HepG2 (cell line): Measurements from ENCODE around the gene EMC8. TPM values are rescaled to one million over a fixed set of nuclear protein-coding genes. Genes with fewer than 3 reads are reported as not detected.

ENCODE experiments used
- AHDC1 ChIP-seq: sonication (generic); formaldehyde crosslinking; IDR thresholded peaks from 2 replicates; pipeline ENCODE4 v1.5.1; 2020; ENCODE audit warnings: mild to moderate bottlenecking, missing genetic modification reagents, borderline replicate concordance
- ARNT ChIP-seq: fragments of 450-650 bp; IDR thresholded peaks from 2 replicates; pipeline ENCODE4 v1.6.1; 2017
- ASH2L ChIP-seq: fragments of 300-600, 200-600 bp; sonication (generic); IDR thresholded peaks from 2 replicates; pipeline ENCODE4 v1.7.0; 2017; ENCODE audit warnings: low read depth, mild to moderate bottlenecking, moderate library complexity, mixed read lengths, low read length; ENCODE audit not compliant: insufficient read length
- ATF6 ChIP-seq: sonication (generic); formaldehyde crosslinking; conservative IDR thresholded peaks from 2 replicates; pipeline ENCODE4 v1.4.0; 2020; ENCODE audit warnings: missing genetic modification reagents
- BORCS8-MEF2B ChIP-seq: sonication (generic); formaldehyde crosslinking; IDR thresholded peaks from 2 replicates; pipeline ENCODE4 v1.8.0; 2022; ENCODE audit warnings: mild to moderate bottlenecking, missing genetic modification reagents
- CAMTA2 ChIP-seq: sonication (generic); formaldehyde crosslinking; IDR thresholded peaks from 2 replicates; pipeline ENCODE4 v1.4.0; 2020; ENCODE audit warnings: mild to moderate bottlenecking, missing genetic modification reagents, borderline replicate concordance
- FOXA3 ChIP-seq: IDR thresholded peaks from 2 replicates; pipeline ENCODE4 v1.6.1; 2016; ENCODE audit warnings: missing genetic modification reagents, missing compliant biosample characterization
- GATA4 ChIP-seq: sonication (generic); IDR thresholded peaks from 2 replicates; pipeline ENCODE4 v1.6.1; 2016; ENCODE audit warnings: antibody characterized with exemption, low read depth, borderline replicate concordance
- HIVEP1 ChIP-seq: sonication (generic); formaldehyde crosslinking; IDR thresholded peaks from 2 replicates; pipeline ENCODE4 v1.4.0; 2020; ENCODE audit warnings: mild to moderate bottlenecking, missing genetic modification reagents
- MXI1 ChIP-seq: IDR thresholded peaks from 3 replicates; pipeline ENCODE4 v1.6.1; 2012; ENCODE audit warnings: low read depth, low read length, inconsistent platforms, borderline replicate concordance
- NCOA2 ChIP-seq: sonication (generic); formaldehyde crosslinking; IDR thresholded peaks from 2 replicates; pipeline ENCODE4 v1.8.0; 2022; ENCODE audit warnings: inconsistent platforms
- NR2F6 ChIP-seq, 2 experiments: IDR thresholded peaks; 2 replicates each; pipeline ENCODE4 v1.6.1; 2016; ENCODE audit warnings: antibody characterized with exemption in 1 of 2, mild to moderate bottlenecking in 1 of 2
- PLRG1 ChIP-seq: fragments of 450-650 bp; conservative IDR thresholded peaks from 2 replicates; pipeline ENCODE4 v1.6.1; 2016
- SNAI1 ChIP-seq: sonication (generic); formaldehyde crosslinking; IDR thresholded peaks from 2 replicates; pipeline ENCODE4 v1.5.0; 2020; ENCODE audit warnings: mild to moderate bottlenecking, missing genetic modification reagents, borderline replicate concordance
- TEAD2 ChIP-seq: sonication (generic); formaldehyde crosslinking; IDR thresholded peaks from 2 replicates; pipeline ENCODE4 v1.9.0; 2021; ENCODE audit warnings: missing genetic modification reagents
- ZBTB38 ChIP-seq: sonication (generic); formaldehyde crosslinking; IDR thresholded peaks from 2 replicates; pipeline ENCODE4 v1.5.1; 2020; ENCODE audit warnings: mild to moderate bottlenecking, missing genetic modification reagents
- ZNF329 ChIP-seq: sonication (generic); formaldehyde crosslinking; IDR thresholded peaks from 2 replicates; pipeline ENCODE4 v1.9.0; 2021; ENCODE audit warnings: low read depth, mild to moderate bottlenecking, missing genetic modification reagents
- ZNF350 ChIP-seq: sonication (generic); formaldehyde crosslinking; IDR thresholded peaks from 2 replicates; pipeline ENCODE4 v1.4.0; 2020; ENCODE audit warnings: mild to moderate bottlenecking, low read depth, missing genetic modification reagents, borderline replicate concordance
- ZNF549 ChIP-seq: sonication (generic); formaldehyde crosslinking; IDR thresholded peaks from 2 replicates; pipeline ENCODE4 v1.5.0; 2020; ENCODE audit warnings: missing genetic modification reagents
- ZNF574 ChIP-seq: sonication (generic); formaldehyde crosslinking; IDR thresholded peaks from 2 replicates; pipeline ENCODE4 v1.4.0; 2020; ENCODE audit warnings: missing genetic modification reagents
- polyA plus RNA-seq, 8 experiments: library from polyadenylated mRNA; depleted of rRNA in 3 of 8; stranded (reverse) in 7 of 8; unstranded in 1 of 8; fragments of >200 nt; fragmentation: Illumina TruSeq in 4 of 8; extraction: Trizol in 4 of 8; gene quantifications; 2 replicates each; pipeline versions ENCODE4 v1.2.1 to v1.2.3, GENCODE V29; 2011 to 2016; ENCODE audit warnings: low read depth in 4 of 8, missing spikeins in 1 of 8, mixed read lengths in 1 of 8; ENCODE audit not compliant: insufficient read depth in 1 of 8
- total RNA-seq, 5 experiments: library from RNA; depleted of rRNA; stranded (reverse); fragments of >200 nt; fragmentation: Illumina TruSeq; extraction: Trizol; gene quantifications; 2 replicates each; pipeline ENCODE4 v1.2.3, GENCODE V29; 2016; ENCODE audit warnings: low read depth in 1 of 5

The EMC8 gene
- total and polyA plus RNA-seq, 2 of the 13 experiments (the other 11 are each of a cell fraction or from before 2014, with no cell fraction given) = 55.0 to 76.0 TPM

- TF ChIP-seq ZNF574 (CRISPR knock-in tag) (no peak), NCOA2 (CRISPR knock-in tag) (no peak), BORCS8-MEF2B (CRISPR knock-in tag) (0 out of 2 replicates have a peak, but pooled peaks have one; percentile 44), ZNF549 (CRISPR knock-in tag) (no peak), HIVEP1 (CRISPR knock-in tag) (no peak), NR2F6 (IDR thresholded peaks at IDR 0.05) (no peak), NR2F6 (CRISPR knock-in tag; IDR thresholded peaks at IDR 0.05) (no peak), GATA4 (no peak), TEAD2 (CRISPR knock-in tag) (no peak), ZBTB38 (CRISPR knock-in tag) (0 out of 2 replicates have a peak, but pooled peaks have one; percentile 26), ZNF329 (CRISPR knock-in tag) (no peak), MXI1 (no peak), ARNT (no peak), AHDC1 (CRISPR knock-in tag) (no peak), FOXA3 (CRISPR knock-in tag) (no peak), ZNF350 (CRISPR knock-in tag) (no peak), ATF6 (no peak), ASH2L (no peak), PLRG1 (no peak), CAMTA2 (no peak), SNAI1 (CRISPR knock-in tag) (no peak)
Observed at GRCh38 chr16:85796599-85796998, 2.7 kb downstream of the EMC8 start (continued).
